GM21381 (cell line): ENCODE measurements around the gene HBM.
"Not testable (repeated sequence)": the region's sequence is repeated elsewhere in the genome, so short reads cannot be mapped to it uniquely, and the experiment has no call there.

Experiments used
- ATAC-seq: cut with Tn5 transposase; IDR thresholded peaks from one replicate; pipeline ENCODE4 v1.9.1; 2021; ENCODE audit warnings: mild to moderate bottlenecking, moderate library complexity; ENCODE audit not compliant: unreplicated experiment

Gene HBM

DNA sequence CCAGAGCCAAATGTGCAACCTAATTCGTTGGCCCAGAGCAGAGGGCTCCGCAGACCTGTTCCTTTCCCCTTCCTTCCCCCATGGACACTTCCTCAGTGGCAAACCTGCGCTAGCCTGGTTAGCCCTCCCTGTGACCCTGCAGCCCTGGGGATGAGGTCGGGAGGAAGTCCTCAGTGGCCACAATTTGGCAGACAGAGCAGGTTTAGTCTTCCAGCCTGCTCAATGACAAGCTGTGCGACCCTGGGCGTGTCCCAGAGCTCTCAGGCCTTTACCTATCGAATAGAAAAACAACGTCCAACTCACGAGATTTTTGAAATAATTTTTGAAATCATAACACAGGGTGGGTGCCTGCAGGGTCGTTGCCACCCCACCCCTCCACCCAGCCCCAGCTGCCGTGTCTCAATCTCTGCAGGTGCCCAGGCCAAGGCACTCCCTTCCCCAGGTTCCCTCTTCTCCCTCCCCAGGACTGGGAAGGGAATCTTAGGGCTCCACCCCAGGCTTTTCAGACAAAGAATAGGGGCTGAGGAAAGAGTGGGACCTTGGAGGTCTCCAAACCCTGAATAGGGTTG is 1.4 kb downstream of the HBM start:
- ATAC-seq = no peak

DNA sequence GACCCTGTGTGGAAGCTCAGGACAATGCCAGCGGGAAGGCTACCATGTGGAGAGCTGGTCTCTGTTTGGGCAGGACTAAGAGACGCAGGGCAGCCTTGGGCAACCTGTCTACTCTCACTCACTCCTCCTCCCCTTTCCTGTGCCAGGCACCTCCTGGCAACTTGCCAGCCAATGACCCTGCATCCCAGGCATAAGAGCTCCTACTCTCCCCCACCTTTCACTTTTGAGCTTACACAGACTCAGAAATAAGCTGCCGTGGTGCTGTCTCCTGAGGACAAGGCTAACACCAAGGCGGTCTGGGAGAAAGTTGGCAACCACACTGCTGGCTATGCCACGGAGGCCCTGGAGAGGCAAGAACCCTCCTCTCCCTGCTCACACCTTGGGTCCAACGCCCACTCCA is 2.6 kb downstream of the HBM start:
- ATAC-seq = no peak

DNA sequence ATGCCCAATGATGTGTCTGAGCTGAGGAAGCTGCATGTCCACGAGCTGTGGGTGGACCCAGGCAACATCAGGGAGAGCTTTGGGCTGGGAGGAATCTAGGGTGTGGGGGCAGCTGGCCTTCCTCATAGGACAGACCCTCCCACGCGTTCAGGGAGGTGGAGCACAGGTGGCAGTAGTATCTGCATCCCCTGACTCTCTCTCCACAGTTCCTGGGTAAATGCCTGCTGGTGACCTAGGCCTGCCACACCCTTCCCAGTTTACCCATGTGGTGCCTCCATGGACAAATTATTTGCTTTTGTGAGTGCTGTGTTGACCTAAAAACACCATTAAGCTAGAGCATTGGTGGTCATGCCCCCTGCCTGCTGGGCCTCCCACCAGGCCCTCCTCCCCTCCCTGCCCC is 3.2 kb downstream of the HBM start:
- ATAC-seq = no peak

DNA sequence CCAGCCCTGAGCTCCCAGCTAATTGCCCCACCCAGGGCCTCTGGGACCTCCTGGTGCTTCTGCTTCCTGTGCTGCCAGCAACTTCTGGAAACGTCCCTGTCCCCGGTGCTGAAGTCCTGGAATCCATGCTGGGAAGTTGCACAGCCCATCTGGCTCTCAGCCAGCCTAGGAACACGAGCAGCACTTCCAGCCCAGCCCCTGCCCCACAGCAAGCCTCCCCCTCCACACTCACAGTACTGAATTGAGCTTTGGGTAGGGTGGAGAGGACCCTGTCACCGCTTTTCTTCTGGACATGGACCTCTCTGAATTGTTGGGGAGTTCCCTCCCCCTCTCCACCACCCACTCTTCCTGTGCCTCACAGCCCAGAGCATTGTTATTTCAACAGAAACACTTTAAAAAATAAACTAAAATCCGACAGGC is 4.3 kb downstream of the HBM start:
- not testable (repeated sequence) for ATAC-seq

DNA sequence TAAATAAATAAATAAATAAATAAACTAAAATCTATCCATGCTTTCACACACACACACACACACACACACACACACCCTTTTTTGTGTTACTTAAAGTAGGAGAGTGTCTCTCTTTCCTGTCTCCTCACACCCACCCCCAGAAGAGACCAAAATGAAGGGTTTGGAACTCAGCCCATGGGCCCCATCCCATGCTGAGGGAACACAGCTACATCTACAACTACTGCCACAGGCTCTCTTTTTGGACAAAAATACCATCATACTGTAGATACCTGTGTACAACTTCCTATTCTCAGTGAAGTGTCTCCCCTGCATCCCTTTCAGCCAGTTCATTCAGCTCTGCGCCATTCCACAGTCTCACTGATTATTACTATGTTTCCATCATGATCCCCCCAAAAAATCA is 5.0 kb downstream of the HBM start:
- ATAC-seq = no peak

DNA sequence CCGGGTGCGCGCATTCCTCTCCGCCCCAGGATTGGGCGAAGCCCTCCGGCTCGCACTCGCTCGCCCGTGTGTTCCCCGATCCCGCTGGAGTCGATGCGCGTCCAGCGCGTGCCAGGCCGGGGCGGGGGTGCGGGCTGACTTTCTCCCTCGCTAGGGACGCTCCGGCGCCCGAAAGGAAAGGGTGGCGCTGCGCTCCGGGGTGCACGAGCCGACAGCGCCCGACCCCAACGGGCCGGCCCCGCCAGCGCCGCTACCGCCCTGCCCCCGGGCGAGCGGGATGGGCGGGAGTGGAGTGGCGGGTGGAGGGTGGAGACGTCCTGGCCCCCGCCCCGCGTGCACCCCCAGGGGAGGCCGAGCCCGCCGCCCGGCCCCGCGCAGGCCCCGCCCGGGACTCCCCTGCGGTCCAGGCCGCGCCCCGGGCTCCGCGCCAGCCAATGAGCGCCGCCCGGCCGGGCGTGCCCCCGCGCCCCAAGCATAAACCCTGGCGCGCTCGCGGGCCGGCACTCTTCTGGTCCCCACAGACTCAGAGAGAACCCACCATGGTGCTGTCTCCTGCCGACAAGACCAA is 6.7 kb downstream of the HBM start, which contains the start of gene HBA2:
Gene HBA2, plus strand, starts transcription at position 503 of the 568 bp plus-strand sequence. Its CDS starts 37 bp downstream, at position 540.
- ATAC-seq = not testable (repeated sequence)

DNA sequence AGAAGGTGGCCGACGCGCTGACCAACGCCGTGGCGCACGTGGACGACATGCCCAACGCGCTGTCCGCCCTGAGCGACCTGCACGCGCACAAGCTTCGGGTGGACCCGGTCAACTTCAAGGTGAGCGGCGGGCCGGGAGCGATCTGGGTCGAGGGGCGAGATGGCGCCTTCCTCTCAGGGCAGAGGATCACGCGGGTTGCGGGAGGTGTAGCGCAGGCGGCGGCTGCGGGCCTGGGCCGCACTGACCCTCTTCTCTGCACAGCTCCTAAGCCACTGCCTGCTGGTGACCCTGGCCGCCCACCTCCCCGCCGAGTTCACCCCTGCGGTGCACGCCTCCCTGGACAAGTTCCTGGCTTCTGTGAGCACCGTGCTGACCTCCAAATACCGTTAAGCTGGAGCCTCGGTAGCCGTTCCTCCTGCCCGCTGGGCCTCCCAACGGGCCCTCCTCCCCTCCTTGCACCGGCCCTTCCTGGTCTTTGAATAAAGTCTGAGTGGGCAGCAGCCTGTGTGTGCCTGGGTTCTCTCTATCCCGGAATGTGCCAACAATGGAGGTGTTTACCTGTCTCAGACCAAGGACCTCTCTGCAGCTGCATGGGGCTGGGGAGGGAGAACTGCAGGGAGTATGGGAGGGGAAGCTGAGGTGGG is 7.6 kb downstream of the HBM start:
- not testable (repeated sequence) for ATAC-seq

DNA sequence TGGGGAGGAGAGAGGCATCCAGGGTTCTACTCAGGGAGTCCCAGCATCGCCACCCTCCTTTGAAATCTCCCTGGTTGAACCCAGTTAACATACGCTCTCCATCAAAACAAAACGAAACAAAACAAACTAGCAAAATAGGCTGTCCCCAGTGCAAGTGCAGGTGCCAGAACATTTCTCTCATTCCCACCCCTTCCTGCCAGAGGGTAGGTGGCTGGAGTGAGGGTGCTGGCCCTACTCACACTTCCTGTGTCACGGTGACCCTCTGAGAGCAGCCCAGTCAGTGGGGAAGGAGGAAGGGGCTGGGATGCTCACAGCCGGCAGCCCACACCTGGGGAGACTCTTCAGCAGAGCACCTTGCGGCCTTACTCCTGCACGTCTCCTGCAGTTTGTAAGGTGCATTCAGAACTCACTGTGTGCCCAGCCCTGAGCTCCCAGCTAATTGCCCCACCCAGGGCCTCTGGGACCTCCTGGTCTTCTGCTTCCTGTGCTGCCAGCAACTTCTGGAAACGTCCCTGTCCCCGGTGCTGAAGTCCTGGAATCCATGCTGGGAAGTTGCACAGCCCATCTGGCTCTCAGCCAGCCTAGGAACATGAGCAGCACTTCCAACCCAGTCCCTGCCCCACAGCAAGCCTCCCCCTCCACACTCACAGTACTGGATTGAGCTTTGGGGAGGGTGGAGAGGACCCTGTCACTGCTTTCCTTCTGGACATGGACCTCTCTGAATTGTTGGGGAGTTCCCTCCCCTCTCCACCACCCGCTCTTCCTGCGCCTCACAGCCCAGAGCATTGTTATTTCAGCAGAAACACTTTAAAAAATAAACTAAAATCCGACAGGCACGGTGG is 8.4 kb downstream of the HBM start:
- ATAC-seq = not testable (repeated sequence)

DNA sequence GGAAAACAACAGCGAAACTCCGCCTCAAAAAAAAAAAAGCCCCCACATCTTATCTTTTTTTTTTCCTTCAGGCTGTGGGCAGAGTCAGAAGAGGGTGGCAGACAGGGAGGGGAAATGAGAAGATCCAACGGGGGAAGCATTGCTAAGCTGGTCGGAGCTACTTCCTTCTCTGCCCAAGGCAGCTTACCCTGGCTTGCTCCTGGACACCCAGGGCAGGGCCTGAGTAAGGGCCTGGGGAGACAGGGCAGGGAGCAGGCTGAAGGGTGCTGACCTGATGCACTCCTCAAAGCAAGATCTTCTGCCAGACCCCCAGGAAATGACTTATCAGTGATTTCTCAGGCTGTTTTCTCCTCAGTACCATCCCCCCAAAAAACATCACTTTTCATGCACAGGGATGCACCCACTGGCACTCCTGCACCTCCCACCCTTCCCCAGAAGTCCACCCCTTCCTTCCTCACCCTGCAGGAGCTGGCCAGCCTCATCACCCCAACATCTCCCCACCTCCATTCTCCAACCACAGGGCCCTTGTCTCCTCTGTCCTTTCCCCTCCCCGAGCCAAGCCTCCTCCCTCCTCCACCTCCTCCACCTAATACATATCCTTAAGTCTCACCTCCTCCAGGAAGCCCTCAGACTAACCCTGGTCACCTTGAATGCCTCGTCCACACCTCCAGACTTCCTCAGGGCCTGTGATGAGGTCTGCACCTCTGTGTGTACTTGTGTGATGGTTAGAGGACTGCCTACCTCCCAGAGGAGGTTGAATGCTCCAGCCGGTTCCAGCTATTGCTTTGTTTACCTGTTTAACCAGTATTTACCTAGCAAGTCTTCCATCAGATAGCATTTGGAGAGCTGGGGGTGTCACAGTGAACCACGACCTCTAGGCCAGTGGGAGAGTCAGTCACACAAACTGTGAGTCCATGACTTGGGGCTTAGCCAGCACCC is 9.5 kb downstream of the HBM start:
- ATAC-seq = no peak

DNA sequence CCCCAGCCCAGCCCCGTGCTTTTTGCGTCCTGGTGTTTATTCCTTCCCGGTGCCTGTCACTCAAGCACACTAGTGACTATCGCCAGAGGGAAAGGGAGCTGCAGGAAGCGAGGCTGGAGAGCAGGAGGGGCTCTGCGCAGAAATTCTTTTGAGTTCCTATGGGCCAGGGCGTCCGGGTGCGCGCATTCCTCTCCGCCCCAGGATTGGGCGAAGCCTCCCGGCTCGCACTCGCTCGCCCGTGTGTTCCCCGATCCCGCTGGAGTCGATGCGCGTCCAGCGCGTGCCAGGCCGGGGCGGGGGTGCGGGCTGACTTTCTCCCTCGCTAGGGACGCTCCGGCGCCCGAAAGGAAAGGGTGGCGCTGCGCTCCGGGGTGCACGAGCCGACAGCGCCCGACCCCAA is 10.2 kb downstream of the HBM start:
- ATAC-seq = not testable (repeated sequence)

DNA sequence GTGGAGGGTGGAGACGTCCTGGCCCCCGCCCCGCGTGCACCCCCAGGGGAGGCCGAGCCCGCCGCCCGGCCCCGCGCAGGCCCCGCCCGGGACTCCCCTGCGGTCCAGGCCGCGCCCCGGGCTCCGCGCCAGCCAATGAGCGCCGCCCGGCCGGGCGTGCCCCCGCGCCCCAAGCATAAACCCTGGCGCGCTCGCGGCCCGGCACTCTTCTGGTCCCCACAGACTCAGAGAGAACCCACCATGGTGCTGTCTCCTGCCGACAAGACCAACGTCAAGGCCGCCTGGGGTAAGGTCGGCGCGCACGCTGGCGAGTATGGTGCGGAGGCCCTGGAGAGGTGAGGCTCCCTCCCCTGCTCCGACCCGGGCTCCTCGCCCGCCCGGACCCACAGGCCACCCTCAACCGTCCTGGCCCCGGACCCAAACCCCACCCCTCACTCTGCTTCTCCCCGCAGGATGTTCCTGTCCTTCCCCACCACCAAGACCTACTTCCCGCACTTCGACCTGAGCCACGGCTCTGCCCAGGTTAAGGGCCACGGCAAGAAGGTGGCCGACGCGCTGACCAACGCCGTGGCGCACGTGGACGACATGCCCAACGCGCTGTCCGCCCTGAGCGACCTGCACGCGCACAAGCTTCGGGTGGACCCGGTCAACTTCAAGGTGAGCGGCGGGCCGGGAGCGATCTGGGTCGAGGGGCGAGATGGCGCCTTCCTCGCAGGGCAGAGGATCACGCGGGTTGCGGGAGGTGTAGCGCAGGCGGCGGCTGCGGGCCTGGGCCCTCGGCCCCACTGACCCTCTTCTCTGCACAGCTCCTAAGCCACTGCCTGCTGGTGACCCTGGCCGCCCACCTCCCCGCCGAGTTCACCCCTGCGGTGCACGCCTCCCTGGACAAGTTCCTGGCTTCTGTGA is 11.0 kb downstream of the HBM start, which contains the start of gene HBA1:
Gene HBA1, plus strand, starts transcription at position 204 of the 906 bp plus-strand sequence. Its CDS starts 37 bp downstream, at position 241.
- ATAC-seq = not testable (repeated sequence)

DNA sequence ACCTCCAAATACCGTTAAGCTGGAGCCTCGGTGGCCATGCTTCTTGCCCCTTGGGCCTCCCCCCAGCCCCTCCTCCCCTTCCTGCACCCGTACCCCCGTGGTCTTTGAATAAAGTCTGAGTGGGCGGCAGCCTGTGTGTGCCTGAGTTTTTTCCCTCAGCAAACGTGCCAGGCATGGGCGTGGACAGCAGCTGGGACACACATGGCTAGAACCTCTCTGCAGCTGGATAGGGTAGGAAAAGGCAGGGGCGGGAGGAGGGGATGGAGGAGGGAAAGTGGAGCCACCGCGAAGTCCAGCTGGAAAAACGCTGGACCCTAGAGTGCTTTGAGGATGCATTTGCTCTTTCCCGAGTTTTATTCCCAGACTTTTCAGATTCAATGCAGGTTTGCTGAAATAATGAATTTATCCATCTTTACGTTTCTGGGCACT is 11.6 kb downstream of the HBM start:
- no peak for ATAC-seq

DNA sequence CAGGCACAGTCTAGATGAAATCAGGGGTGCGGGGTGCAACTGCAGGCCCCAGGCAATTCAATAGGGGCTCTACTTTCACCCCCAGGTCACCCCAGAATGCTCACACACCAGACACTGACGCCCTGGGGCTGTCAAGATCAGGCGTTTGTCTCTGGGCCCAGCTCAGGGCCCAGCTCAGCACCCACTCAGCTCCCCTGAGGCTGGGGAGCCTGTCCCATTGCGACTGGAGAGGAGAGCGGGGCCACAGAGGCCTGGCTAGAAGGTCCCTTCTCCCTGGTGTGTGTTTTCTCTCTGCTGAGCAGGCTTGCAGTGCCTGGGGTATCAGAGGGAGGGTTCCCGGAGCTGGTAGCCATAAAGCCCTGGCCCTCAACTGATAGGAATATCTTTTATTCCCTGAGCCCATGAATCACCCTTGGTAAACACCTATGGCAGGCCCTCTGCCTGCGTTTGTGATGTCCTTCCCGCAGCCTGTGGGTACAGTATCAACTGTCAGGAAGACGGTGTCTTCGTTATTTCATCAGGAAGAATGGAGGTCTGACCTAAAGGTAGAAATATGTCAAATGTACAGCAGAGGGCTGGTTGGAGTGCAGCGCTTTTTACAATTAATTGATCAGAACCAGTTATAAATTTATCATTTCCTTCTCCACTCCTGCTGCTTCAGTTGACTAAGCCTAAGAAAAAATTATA is 12.3 kb downstream of the HBM start:
- ATAC-seq = no peak

DNA sequence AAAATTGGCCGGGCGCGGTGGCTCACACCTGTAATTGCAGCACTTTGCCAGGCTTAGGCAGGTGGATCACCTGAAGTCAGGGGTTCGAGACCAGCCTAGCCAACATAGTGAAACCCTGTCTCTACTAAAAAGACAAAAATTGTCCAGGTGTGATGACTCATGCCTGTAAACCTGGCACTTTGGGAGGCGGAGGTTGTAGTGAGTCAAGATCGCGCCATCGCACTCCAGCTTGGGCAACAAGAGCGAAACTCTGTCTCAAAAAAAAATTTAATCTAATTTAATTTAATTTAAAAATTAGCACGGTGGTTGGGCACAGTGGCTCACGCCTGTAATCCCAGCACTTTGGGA is 12.9 kb downstream of the HBM start:
- no peak for ATAC-seq

DNA sequence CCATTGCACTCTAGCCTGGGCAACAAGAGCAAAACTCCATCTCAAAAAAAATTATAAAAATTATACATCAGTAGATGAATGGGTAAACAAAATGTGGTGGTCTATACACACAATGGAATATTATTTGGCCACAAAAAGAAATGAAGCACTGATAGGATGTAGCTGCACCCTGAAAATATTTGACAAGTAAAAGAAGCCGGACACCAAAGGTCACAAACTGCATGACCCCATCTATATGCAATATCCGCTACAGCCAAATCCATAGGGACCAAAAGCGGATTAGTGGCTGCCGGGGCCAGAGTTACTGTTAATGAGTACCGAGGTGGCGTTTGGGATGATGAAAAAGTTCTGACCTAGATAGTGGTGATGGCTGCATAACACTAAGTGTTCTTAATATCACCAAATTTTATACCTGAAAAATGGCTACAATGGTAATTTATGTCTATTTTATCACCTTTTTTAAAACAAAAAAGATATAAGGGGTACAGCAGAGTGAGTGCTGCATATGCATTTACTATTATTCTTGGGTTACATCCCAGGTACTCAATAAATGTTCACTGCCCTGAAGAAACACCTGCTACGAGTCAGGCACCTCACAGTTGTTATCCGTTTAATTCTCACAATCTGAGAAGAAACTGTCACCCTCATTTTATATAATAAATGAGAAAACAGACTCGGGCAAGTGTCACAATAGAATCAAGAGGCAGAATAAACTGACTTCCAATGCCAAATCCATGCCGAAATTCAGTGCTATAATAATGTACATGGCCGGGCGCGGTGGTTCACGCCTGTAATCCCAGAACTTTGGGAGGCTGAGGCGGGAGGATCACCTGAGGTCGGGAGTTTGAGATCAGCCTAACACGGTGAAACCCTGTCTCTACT is 13.7 kb downstream of the HBM start:
- no peak for ATAC-seq

DNA sequence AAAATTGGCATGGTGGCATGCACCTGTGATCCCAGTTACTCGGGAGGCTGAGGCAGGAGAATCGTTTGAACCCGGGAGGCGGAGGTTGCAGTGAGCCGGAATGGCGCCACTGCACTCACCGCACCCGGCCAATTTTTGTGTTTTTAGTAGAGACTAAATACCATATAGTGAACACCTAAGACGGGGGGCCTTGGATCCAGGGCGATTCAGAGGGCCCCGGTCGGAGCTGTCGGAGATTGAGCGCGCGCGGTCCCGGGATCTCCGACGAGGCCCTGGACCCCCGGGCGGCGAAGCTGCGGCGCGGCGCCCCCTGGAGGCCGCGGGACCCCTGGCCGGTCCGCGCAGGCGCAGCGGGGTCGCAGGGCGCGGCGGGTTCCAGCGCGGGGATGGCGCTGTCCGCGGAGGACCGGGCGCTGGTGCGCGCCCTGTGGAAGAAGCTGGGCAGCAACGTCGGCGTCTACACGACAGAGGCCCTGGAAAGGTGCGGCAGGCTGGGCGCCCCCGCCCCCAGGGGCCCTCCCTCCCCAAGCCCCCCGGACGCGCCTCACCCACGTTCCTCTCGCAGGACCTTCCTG is 14.4 kb downstream of the HBM start, which contains the start of gene HBQ1:
Gene HBQ1, plus strand, starts transcription at position 359 of the 575 bp plus-strand sequence. Its CDS starts 28 bp downstream, at position 387.
- ATAC-seq = no peak
